GM18526 (cell line): ENCODE measurements around the gene DOK3.

Experiments used
- POLR2A ChIP-seq: IDR thresholded peaks from 3 replicates; pipeline ENCODE4 v1.6.1; 2011; ENCODE audit not compliant: insufficient read length; ENCODE audit errors: extremely low read depth

Gene DOK3

GRCh38 chr5:177498013-177498787 lies 11.4 kb downstream of the DOK3 start:
- TF ChIP-seq POLR2A, result no peak

- TF ChIP-seq POLR2A, result peak; percentile 91
Measured at GRCh38 chr5:177497292-177498012, 12.2 kb downstream of the DOK3 start, which contains the start of gene PDLIM7. Gene PDLIM7 (minus strand): TSS chr5:177497604. CDS start chr5:177496512, 1,092 bp downstream.

DNA sequence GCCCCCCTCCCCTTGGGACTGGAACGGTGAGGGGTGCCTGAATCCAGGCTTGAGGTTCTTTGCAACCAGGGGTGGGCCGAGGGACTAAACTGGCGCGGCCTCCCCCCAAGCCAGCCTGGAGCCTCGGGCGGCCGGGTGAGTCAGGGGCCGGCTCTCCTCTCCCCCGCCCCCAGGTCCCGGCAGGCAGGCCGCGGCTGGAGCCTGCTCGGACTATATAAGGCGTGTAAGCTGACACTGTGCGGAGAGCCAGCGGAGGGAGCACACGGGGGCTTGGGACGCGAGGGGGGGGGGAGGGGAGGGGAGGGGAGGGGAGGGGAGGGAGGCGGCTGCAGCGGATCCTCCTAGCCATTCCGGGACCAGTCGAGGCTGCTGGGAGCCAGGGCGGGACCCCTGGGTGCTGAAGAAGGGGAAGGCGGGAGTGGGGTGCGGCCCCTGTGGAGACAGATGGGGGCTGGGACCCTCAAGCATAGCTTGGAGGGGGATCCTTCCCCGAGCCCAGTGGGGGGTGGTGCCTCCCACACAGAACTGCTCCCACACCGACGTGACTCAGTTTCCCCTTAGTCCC lies 12.8 kb downstream of the DOK3 start:
- no peak for TF ChIP-seq POLR2A

GRCh38 chr5:177496070-177496726 lies 13.4 kb downstream of the DOK3 start:
- no peak for TF ChIP-seq POLR2A

GRCh38 chr5:177495243-177496060 lies 14.2 kb downstream of the DOK3 start:
- TF ChIP-seq POLR2A, result no peak

- TF ChIP-seq POLR2A, result no peak
Measured at GRCh38 chr5:177494346-177495195, 15.1 kb downstream of the DOK3 start.

GRCh38 chr5:177493795-177494345 lies 15.8 kb downstream of the DOK3 start:
- TF ChIP-seq POLR2A, result no peak

- no peak for TF ChIP-seq POLR2A
Measured at GRCh38 chr5:177492841-177493240, 16.8 kb downstream of the DOK3 start.

GRCh38 chr5:177491983-177492746 lies 17.5 kb downstream of the DOK3 start:
- TF ChIP-seq POLR2A, result no peak

GRCh38 chr5:177491429-177491945 lies 18.1 kb downstream of the DOK3 start:
- TF ChIP-seq POLR2A, result no peak

GRCh38 chr5:177490992-177491391 lies 18.6 kb downstream of the DOK3 start:
- no peak for TF ChIP-seq POLR2A

GRCh38 chr5:177490311-177490991 lies 19.2 kb downstream of the DOK3 start:
- no peak for TF ChIP-seq POLR2A
